H9 (cell line): ENCODE data around the gene BICDL2. TPM values are rescaled to one million over a fixed set of nuclear protein-coding genes. Genes with fewer than 3 reads are reported as not detected.

Source experiments
- DNase-seq: peaks from one replicate; pipeline ENCODE4 v3.0.0-alpha.2; 2017
- H2AFZ ChIP-seq: one replicate; pipeline ENCODE4 v1.6.1; 2013; ENCODE audit warnings: mild to moderate bottlenecking, low read length, control low read depth, moderate library complexity
- H2AK5ac ChIP-seq: 2 replicates; pipeline ENCODE4 v1.6.1; 2013; ENCODE audit warnings: low read length, control low read depth, mixed read lengths; ENCODE audit not compliant: insufficient read length
- H2BK120ac ChIP-seq: one replicate; pipeline ENCODE4 v1.6.1; 2013; ENCODE audit warnings: low read depth, mild to moderate bottlenecking, low read length, control low read depth, inconsistent platforms; ENCODE audit not compliant: poor library complexity, severe bottlenecking
- H2BK12ac ChIP-seq: 2 replicates; pipeline ENCODE4 v1.6.1; 2013; ENCODE audit warnings: low read length, control low read depth, mixed read lengths, low read depth; ENCODE audit not compliant: insufficient read length
- H2BK15ac ChIP-seq: 2 replicates; pipeline ENCODE4 v1.6.1; 2013; ENCODE audit warnings: low read depth, low read length, control low read depth
- H2BK20ac ChIP-seq: one replicate; pipeline ENCODE4 v1.6.1; 2013; ENCODE audit warnings: low read depth, mild to moderate bottlenecking, low read length, control low read depth, inconsistent platforms; ENCODE audit not compliant: poor library complexity, severe bottlenecking
- H2BK5ac ChIP-seq: 2 replicates; pipeline ENCODE4 v1.6.1; 2013; ENCODE audit warnings: low read length, control low read depth, mixed read lengths; ENCODE audit not compliant: insufficient read length
- H3K14ac ChIP-seq: 2 replicates; pipeline ENCODE4 v1.6.1; 2013; ENCODE audit warnings: low read length, control low read depth; ENCODE audit not compliant: insufficient read depth
- H3K18ac ChIP-seq: 2 replicates; pipeline ENCODE4 v1.6.1; 2013; ENCODE audit warnings: low read depth, mild to moderate bottlenecking, mixed read lengths, low read length, control low read depth; ENCODE audit not compliant: insufficient read length
- H3K23ac ChIP-seq: 2 replicates; pipeline ENCODE4 v1.6.1; 2013; ENCODE audit warnings: low read length, control low read depth, mixed read lengths, low read depth; ENCODE audit not compliant: insufficient read length
- H3K23me2 ChIP-seq: 2 replicates; pipeline ENCODE4 v1.6.1; 2013; ENCODE audit warnings: low read depth, mild to moderate bottlenecking, mixed read lengths, low read length, control low read depth; ENCODE audit not compliant: insufficient read length, poor library complexity, severe bottlenecking
- H3K27ac ChIP-seq: 2 replicates; pipeline ENCODE4 v1.5.1; 2013; ENCODE audit warnings: low read length, control low read depth, mixed read lengths, low read depth; ENCODE audit not compliant: insufficient read length
- H3K27me3 ChIP-seq: 2 replicates; pipeline ENCODE4 v1.6.1; 2013; ENCODE audit warnings: low read length, control low read depth, inconsistent platforms; ENCODE audit not compliant: insufficient read depth
- H3K4ac ChIP-seq: 2 replicates; pipeline ENCODE4 v1.6.1; 2013; ENCODE audit warnings: low read depth, mild to moderate bottlenecking, control low read depth, inconsistent platforms, low read length, moderate library complexity
- H3K4me1 ChIP-seq: 2 replicates; pipeline ENCODE4 v1.6.1; 2013; ENCODE audit warnings: low read length, control low read depth, inconsistent platforms; ENCODE audit not compliant: insufficient read depth
- H3K4me2 ChIP-seq: 2 replicates; pipeline ENCODE4 v1.6.1; 2013; ENCODE audit warnings: low read length, control low read depth, mixed read lengths; ENCODE audit not compliant: insufficient read length, insufficient read depth
- H3K56ac ChIP-seq: 2 replicates; pipeline ENCODE4 v1.6.1; 2013; ENCODE audit warnings: low read depth, mild to moderate bottlenecking, mixed read lengths, low read length, control low read depth; ENCODE audit not compliant: insufficient read length
- H3K79me1 ChIP-seq: 2 replicates; pipeline ENCODE4 v1.6.1; 2013; ENCODE audit warnings: low read depth, mild to moderate bottlenecking, moderate library complexity, low read length, control low read depth, inconsistent platforms; ENCODE audit not compliant: insufficient read depth, poor library complexity, severe bottlenecking
- H3K79me2 ChIP-seq: 2 replicates; pipeline ENCODE4 v1.6.1; 2013; ENCODE audit warnings: low read length, control low read depth, inconsistent platforms; ENCODE audit not compliant: insufficient read depth
- H3K9ac ChIP-seq: 2 replicates; pipeline ENCODE4 v1.6.1; 2013; ENCODE audit warnings: low read length, control low read depth, mixed read lengths; ENCODE audit not compliant: insufficient read length; ENCODE audit errors: extremely low read depth
- H3K9me3 ChIP-seq: one replicate; pipeline ENCODE4 v1.6.1; 2013; ENCODE audit warnings: low read depth, low read length, inconsistent platforms; ENCODE audit not compliant: control insufficient read depth
- H3T11ph ChIP-seq: one replicate; pipeline ENCODE4 v1.6.1; 2013; ENCODE audit warnings: mild to moderate bottlenecking, low read length, control low read depth, inconsistent platforms
- H4K20me1 ChIP-seq: one replicate; pipeline ENCODE4 v1.6.1; 2013; ENCODE audit not compliant: control insufficient read depth, insufficient read length, insufficient read depth
- H4K5ac ChIP-seq: 2 replicates; pipeline ENCODE4 v1.6.1; 2013; ENCODE audit warnings: low read depth, mild to moderate bottlenecking, mixed read lengths, low read length, control low read depth; ENCODE audit not compliant: insufficient read length
- H4K8ac ChIP-seq: replicated peaks from 2 replicates; pipeline ENCODE4 v1.6.1; 2013; ENCODE audit warnings: low read length, control low read depth, mixed read lengths, low read depth; ENCODE audit not compliant: insufficient read length
- H4K91ac ChIP-seq: 2 replicates; pipeline ENCODE4 v1.6.1; 2013; ENCODE audit warnings: low read depth, mild to moderate bottlenecking, moderate library complexity, mixed read lengths, low read length, control low read depth; ENCODE audit not compliant: insufficient read length
- H3K27ac Mint-ChIP-seq, 3 experiments: 2 replicates in 2 of 3; 3 replicates in 1 of 3; pipeline ENCODE4 v1.8.0; 2020 to 2021; ENCODE audit warnings: mixed read lengths in 3 of 3, mild to moderate bottlenecking in 1 of 3, moderate library complexity in 1 of 3
- H3K27me3 Mint-ChIP-seq: 2 replicates; pipeline ENCODE4 v1.8.0; 2021; ENCODE audit warnings: low read depth, mild to moderate bottlenecking, moderate library complexity, mixed read lengths
- H3K36me3 Mint-ChIP-seq, 3 experiments: 2 replicates in 2 of 3; 3 replicates in 1 of 3; pipeline ENCODE4 v1.8.0; 2020 to 2021; ENCODE audit warnings: low read depth in 3 of 3, mixed read lengths in 3 of 3; ENCODE audit not compliant: insufficient read depth in 1 of 3
- H3K4me1 Mint-ChIP-seq, 2 experiments: 2 replicates each; pipeline ENCODE4 v1.8.0; 2020; ENCODE audit warnings: mixed read lengths in 2 of 2
- H3K4me3 Mint-ChIP-seq, 2 experiments: 2 replicates in 1 of 2; 3 replicates in 1 of 2; pipeline ENCODE4 v1.8.0; 2020 to 2021; ENCODE audit warnings: mild to moderate bottlenecking in 2 of 2, mixed read lengths in 2 of 2, moderate library complexity in 1 of 2
- H3K9me3 Mint-ChIP-seq, 2 experiments: 2 replicates in 1 of 2; 3 replicates in 1 of 2; pipeline ENCODE4 v1.8.0; 2020; ENCODE audit warnings: mild to moderate bottlenecking in 2 of 2, mixed read lengths in 2 of 2, moderate library complexity in 1 of 2
- CTCF ChIP-seq: fragments of 200-600 bp; sonication (generic); conservative IDR thresholded peaks from 3 replicates; pipeline ENCODE4 v1.8.0; 2021; ENCODE audit warnings: antibody characterized with exemption, mild to moderate bottlenecking
- WGBS: extraction: QIAGEN DNeasy Blood & Tissue Kit; methylation state at CpG from one replicate; pipeline ENCODE4 v1.1.7; 2013; ENCODE audit warnings: missing lambda C conversion rate, low lambda C conversion rate, mixed read lengths; ENCODE audit not compliant: insufficient read length; ENCODE audit errors: extremely low coverage; 5-methylcytosine and 5-hydroxymethylcytosine counted together
- total RNA-seq: library from RNA; stranded (reverse); gene quantifications from 2 replicates; pipeline ENCODE4 v1.2.1, GENCODE V29; 2021

Gene BICDL2
- total RNA-seq, 1 experiment from 2014 or later = 13.5 TPM

DNA sequence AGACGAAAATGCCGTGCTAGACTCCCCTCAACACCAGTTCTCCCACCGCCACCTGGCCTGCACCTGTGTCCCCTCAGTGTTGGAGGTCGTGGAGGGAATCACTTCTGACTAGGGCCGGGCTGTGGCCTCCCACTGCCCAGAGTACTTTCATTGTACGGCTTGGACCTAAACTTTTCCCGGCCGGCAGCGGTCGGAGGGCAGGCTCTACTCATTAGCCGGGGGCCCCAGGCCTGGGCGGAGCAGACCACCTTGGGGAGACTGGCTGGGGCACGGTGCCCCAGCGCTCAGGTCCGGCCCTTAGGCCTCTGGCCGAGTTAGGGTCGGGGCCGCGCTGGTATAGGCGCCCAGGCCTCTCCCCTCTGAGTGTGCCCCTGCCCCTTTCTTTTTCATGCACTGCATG is 19.4 kb downstream of the BICDL2 start:
- peak overlapping the region; percentile 81 for H3K4me2 ChIP-seq

More for the DNA sequence above, 19.4 kb downstream of the BICDL2 start:
- Histone ChIP-seq H3K18ac (peak overlapping the region; percentile 58), H3K23me2 (peaks cover 28% of the 10 kb centered on the region), H4K8ac (no peak overlapping the region), H3K4ac (no peak overlapping the region; the same call in 1 of the 2 replicates), H2BK15ac (no peak overlapping the region), H3K4me1 (peaks cover 2% of the 10 kb centered on the region; the same call in 1 of the 2 replicates), H4K20me1 (no peaks in the 10 kb centered on the region), H3K23ac (no peak overlapping the region), H4K5ac (no peak overlapping the region), H2AK5ac (no peak overlapping the region), H2BK5ac (no peak overlapping the region), H3K27ac (no peak overlapping the region), H3K14ac (peak overlapping the region; percentile 65; the same call in 1 of the 2 replicates), H2BK20ac (no peak overlapping the region), H3K27me3 (no peaks in the 10 kb centered on the region), H3K56ac (no peak overlapping the region), H4K91ac (no peak overlapping the region), H3K9ac (peak overlapping the region; percentile 79), H3K9me3 (no peaks in the 10 kb centered on the region), H2BK12ac (no peak overlapping the region), H2BK120ac (no peak overlapping the region), H3T11ph (no peak overlapping the region), H3K79me1 (no peaks in the 10 kb centered on the region), H2AFZ (no peak overlapping the region), H3K79me2 (peaks cover 9% of the 10 kb centered on the region; the same call in 1 of the 2 replicates)
- Mint-ChIP-seq H3K36me3 (peaks cover 24 to 44% (median 30%) of the 10 kb centered on the region in 3 experiments), H3K4me1 (peaks cover 49 to 74% of the 10 kb centered on the region in 2 experiments), H3K27me3 (peaks cover 10% of the 10 kb centered on the region), H3K27ac (peak overlapping the region; percentile 90 to 97 (median 91)), H3K9me3 (no peaks in the 10 kb centered on the region; a peak in 2 of 5 replicates), H3K4me3 (peak overlapping the region; percentile 91 to 96)
- no peak for TF ChIP-seq CTCF
- WGBS = no CpG with 5 or more reads among the region's 20 CpGs
- DNase-seq = no peak
